ENCODE data around the gene GNL3L.

DNA sequence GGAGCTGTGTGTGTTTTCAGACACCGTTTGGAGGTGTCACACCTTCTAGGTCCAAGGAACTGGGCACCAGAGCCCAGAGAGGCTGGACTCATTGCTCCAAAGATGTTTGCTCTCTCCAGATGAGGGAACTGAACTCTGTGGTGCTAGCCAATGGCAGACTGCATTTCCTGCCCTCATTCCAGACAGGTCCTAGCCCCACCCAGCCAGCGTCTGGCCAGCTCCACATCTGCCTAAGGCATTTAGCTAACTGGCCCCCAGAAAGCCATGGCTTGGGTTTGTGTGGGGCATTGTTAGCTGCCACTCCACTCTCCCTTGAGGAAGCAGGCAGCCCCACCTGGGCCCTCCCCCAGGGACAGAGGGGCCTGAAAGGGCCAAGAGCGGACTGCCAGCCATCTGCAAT lies 45.4 kb upstream of the GNL3L start:
- TF ChIP-seq, protein P1, sequence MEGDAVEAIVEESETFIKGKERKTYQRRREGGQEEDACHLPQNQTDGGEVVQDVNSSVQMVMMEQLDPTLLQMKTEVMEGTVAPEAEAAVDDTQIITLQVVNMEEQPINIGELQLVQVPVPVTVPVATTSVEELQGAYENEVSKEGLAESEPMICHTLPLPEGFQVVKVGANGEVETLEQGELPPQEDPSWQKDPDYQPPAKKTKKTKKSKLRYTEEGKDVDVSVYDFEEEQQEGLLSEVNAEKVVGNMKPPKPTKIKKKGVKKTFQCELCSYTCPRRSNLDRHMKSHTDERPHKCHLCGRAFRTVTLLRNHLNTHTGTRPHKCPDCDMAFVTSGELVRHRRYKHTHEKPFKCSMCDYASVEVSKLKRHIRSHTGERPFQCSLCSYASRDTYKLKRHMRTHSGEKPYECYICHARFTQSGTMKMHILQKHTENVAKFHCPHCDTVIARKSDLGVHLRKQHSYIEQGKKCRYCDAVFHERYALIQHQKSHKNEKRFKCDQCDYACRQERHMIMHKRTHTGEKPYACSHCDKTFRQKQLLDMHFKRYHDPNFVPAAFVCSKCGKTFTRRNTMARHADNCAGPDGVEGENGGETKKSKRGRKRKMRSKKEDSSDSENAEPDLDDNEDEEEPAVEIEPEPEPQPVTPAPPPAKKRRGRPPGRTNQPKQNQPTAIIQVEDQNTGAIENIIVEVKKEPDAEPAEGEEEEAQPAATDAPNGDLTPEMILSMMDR (IDR thresholded peaks at IDR 0.05; ENCODE audit: low read depth, low read length), result no peak
- no peak for TF ChIP-seq POLR2A (IDR thresholded peaks at IDR 0.05; ENCODE audit: extremely low read depth, insufficient read length)
- TF ChIP-seq, protein P2, sequence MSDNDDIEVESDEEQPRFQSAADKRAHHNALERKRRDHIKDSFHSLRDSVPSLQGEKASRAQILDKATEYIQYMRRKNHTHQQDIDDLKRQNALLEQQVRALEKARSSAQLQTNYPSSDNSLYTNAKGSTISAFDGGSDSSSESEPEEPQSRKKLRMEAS (IDR thresholded peaks at IDR 0.05; ENCODE audit: low read depth, low read length), result no peak
- no peak for TF ChIP-seq MYC (IDR thresholded peaks at IDR 0.05; ENCODE audit: low read depth, low read length)
